ENCODE measurements around the gene GRK5. TPM values are rescaled to one million over a fixed set of nuclear protein-coding genes. Genes with fewer than 3 reads are reported as not detected.

GRK5 gene
- total RNA-seq, 2 donors from 2014 or later: 3.4 to 4.9 TPM

DNA sequence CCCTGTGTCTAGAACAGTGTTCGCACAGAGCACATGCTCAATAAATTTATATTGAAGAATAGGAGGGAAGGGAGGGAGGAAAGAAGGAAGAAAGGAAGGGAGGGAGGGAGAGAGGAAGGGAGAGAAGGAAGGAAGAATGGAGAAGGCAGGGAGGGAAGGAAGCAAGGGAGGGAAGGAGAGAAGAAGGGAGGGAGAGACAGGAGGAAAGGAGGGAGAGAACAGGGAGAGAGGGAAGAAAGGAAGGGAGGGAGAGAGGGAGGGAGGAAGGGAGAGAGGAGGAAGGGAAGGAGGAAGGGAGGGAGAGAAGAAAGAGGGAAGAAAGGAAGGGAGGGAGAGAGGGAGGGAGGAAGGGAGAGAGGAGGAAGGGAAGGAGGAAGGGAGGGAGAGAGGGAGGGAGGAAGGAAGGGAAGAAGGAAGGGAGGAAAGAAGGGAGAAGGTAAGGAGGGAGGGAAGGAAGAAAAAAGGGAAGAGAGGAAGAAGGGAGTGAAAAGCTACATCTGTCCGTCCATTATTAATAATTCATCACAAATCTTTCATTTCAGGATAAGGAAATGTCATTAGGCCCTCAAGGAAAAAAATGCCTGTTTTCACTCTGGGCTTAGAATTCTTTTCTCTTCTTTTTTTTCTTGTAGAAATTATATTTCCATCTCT, 79.7 kb downstream of the GRK5 start:
- no peak for ATAC-seq
- H3K4me3 ChIP-seq: no peak overlapping the region
- no peaks in the 10 kb centered on the region for H3K9me3 ChIP-seq
- intact Hi-C loops (cut with DNase I): no loop called here
- TF ChIP-seq CTCF (IDR thresholded peaks at IDR 0.05): no peak
- TF ChIP-seq POLR2A (IDR thresholded peaks at IDR 0.05): no peak
- 84 to 89% methylated on average over 2 of the region's 2 CpGs for WGBS, 2 donors
- no peaks in the 10 kb centered on the region for H3K27me3 ChIP-seq
- DNase-seq: no peak
- H3K36me3 ChIP-seq (replicated peaks in 1 of 2; ENCODE audit: insufficient read depth in 1 of 2, low read depth in 2 of 2): no peaks in the 10 kb centered on the region
- H3K27ac ChIP-seq: no peak overlapping the region
- no peaks in the 10 kb centered on the region for H3K4me1 ChIP-seq

- Histone ChIP-seq H3K27me3 (no peaks in the 10 kb centered on the region), H3K4me1 (no peaks in the 10 kb centered on the region), H3K9me3 (no peaks in the 10 kb centered on the region), H3K4me3 (no peak overlapping the region), H3K36me3 (replicated peaks in 1 of 2; ENCODE audit: insufficient read depth in 1 of 2, low read depth in 2 of 2) (no peaks in the 10 kb centered on the region), H3K27ac (no peak overlapping the region)
- 89 to 91% methylated on average over 7 of the region's 7 CpGs for WGBS, 2 donors
- intact Hi-C loops (cut with DNase I): no loop called here
- no peak for DNase-seq
- TF ChIP-seq POLR2A (IDR thresholded peaks at IDR 0.05): no peak
- no peak for TF ChIP-seq CTCF (IDR thresholded peaks at IDR 0.05)
- no peak for ATAC-seq
These were observed 81.2 kb downstream of the GRK5 start for GRCh38 chr10:119288574-119289001.

DNA sequence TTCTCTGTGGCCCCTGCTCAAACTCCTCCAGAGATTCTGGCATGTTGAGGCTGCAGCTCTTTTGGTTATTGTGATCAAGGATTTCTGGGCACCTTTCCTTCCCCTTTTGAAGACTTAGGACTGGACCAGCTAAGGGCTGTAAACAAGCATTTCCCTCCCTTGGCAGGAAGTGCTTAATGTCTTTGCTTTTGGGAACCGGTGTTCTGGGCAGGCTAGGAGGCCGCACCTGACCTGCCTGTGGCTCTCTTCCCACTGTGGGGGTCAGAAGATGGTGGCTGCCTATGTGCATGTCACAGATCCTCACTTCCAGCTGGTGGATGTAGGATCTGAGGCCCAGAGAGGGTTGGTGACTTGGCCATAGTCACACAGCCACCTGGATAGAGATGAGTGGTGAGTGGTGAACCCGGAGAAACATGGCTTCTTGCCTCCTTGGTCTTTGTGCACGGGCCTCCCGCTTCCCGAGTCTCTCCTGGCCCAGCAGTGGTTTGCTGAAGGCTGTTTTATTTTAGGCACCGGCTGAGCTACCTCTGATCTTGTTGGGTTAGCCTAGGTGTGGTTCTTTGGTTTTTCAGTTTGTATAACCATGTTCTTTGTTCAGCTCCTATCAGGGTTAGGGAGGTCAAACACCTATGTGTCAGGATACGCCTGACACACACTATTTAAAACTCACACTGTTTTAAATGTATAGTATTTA, 82.0 kb downstream of the GRK5 start:
- DNase-seq: no peak
- 76 to 89% methylated on average over 7 to 8 of the region's 8 CpGs for WGBS, 2 donors

DNA sequence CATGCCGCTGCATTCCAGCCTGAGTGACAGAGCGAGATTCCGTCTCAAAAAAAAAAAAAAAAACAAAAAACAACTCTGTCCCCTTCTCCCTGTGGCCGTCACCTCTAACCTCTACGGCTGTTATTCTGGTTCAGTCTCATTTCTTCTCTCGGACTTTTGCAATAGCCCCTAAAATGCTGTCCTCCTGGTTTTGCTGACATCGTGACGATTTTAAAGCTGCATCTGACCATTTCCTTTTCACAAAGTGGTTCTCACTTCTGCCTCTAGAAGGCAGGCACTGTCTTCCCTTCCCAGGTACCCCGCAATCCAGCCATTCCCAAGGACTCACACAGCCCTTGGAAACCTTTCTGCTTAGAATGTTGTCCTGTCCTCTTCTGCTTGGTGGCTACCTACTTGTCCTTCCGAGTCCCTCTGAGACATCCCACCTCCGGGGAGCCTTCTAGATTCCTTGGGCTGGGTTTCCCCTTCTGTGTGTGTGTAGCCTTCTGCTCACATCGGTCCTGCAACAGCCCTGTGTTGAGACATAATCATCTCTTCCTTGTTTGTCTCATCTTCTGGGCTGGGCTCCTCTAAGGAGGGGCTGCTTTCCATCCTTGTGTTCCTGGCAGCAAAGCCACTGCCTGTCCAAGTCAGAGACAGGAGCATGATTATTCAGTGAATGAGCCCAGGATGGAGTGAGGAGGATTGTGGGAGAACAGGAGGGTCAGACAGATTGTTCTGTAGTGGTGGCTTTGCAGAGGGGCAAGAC, 83.1 kb downstream of the GRK5 start:
- Histone ChIP-seq H3K4me1 (peaks cover 17% of the 10 kb centered on the region), H3K27ac (no peak overlapping the region), H3K9me3 (no peaks in the 10 kb centered on the region), H3K4me3 (no peak overlapping the region), H3K27me3 (no peaks in the 10 kb centered on the region), H3K36me3 (replicated peaks in 1 of 2; ENCODE audit: insufficient read depth in 1 of 2, low read depth in 2 of 2) (no peaks in the 10 kb centered on the region)
- 52 to 60% methylated on average over 12 of the region's 12 CpGs for WGBS, 2 donors
- no peak for DNase-seq
- intact Hi-C loops (cut with DNase I): no loop called here
- ATAC-seq: no peak
- TF ChIP-seq POLR2A (IDR thresholded peaks at IDR 0.05): no peak
- peak in 3 of 7 experiments; percentile 22 to 35 (median 30) for TF ChIP-seq CTCF (IDR thresholded peaks at IDR 0.05)

More for the DNA sequence above, 82.0 kb downstream of the GRK5 start:
- intact Hi-C loops (cut with DNase I): no loop called here
- Histone ChIP-seq H3K4me3 (no peak overlapping the region), H3K9me3 (no peaks in the 10 kb centered on the region), H3K4me1 (peaks cover 6% of the 10 kb centered on the region), H3K27me3 (no peaks in the 10 kb centered on the region), H3K36me3 (replicated peaks in 1 of 2; ENCODE audit: insufficient read depth in 1 of 2, low read depth in 2 of 2) (no peaks in the 10 kb centered on the region), H3K27ac (no peak overlapping the region)
- no peak for ATAC-seq
- TF ChIP-seq CTCF (IDR thresholded peaks at IDR 0.05): no peak
- no peak for TF ChIP-seq POLR2A (IDR thresholded peaks at IDR 0.05)
